Skeletal muscle cell (primary cell): ENCODE results near the gene PANX1.

Experiments
- DNase-seq: peaks from one replicate; pipeline ENCODE4 v3.0.0-alpha.2; 2010; ENCODE audit warnings: low read depth
- H3K4me3 ChIP-seq: 2 replicates; pipeline ENCODE4 v1.5.1; 2011; ENCODE audit warnings: low read depth, mild to moderate bottlenecking, control low read depth, low read length, moderate library complexity

PANX1 gene

DNA sequence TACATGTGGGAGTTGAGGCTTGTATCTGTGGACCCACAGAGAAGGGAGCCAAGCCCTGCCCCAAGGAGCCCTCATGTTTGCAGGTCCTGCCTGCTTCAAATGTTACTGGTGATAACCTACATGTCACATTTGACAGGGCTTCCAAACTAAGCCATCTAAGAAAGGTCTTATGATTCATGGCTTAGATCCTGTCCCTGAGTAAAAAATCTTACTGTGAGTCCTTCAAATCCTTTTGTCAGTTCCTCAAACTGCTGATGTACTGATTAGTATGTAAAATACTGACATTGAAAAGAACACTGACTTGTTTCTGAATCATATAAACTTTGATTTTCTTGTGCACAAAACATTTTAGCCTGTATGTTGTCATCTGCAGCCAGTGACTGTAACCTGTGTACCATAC is 1.0 kb upstream of the PANX1 start:
- DNase-seq: no peak
- peak overlapping the region; percentile 72 for H3K4me3 ChIP-seq

DNA sequence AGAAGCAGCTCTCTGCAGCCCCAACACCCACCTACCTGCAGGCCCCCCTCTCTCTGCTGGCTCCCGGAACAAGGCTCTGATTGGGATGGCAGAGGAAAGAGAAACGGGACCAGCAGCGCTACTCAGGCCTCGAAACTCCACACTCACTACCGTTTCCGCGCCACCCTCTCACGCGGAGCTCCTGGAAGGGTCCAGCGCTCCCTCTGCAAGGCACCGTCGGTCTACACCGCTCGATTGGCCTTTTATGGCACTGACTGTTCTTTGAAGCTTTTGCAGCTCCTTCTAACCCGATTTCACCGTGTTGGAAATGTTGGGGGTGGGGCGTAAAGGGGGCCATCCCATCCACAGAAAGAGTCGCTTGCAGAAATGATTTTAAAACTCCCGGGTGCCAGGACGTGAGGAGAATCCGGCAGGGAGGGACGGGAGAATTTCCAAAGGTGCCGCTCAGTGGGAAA is 323 bp upstream of the PANX1 start:
- H3K4me3 ChIP-seq: peak overlapping the region; percentile 72
- no peak for DNase-seq

DNA sequence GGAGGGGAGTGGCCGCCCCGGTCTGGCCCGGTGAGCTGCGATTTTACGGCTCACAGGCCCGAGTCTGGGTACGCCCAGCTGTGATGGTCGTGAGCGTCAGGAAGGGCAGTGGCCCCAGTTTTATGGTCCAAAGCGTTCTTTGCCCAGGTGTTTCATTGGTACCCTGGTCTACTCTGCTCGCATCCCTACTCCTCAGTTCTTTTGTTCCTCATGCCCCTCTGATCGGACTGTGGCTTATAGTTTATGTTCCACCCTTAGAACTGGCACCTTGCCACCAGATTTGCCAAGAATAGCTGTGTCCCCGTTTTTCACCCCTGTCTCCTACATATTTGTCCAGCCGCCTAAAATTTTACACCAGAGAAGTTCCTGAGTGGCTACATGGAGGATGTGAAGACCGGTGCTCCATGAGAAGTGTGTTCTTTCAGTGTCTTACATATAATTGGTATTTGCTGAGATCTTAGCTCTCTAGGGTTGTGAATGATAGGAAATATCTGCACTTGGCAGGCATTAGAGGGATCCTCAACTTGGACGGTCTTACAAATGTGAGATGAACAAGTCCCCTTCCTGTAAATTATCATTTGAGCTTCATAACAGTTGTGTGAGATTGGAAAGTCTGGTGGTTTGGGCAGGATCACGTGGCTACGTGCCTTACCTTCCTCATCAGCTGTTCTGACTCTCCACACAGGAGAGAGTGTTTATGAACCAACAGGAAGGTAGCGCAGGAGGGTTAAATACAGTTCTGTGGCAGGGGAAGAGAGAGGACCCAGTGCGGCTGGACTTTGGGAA is 1.1 kb downstream of the PANX1 start:
- no peak for DNase-seq
- peak overlapping the region; percentile 72 for H3K4me3 ChIP-seq

DNA sequence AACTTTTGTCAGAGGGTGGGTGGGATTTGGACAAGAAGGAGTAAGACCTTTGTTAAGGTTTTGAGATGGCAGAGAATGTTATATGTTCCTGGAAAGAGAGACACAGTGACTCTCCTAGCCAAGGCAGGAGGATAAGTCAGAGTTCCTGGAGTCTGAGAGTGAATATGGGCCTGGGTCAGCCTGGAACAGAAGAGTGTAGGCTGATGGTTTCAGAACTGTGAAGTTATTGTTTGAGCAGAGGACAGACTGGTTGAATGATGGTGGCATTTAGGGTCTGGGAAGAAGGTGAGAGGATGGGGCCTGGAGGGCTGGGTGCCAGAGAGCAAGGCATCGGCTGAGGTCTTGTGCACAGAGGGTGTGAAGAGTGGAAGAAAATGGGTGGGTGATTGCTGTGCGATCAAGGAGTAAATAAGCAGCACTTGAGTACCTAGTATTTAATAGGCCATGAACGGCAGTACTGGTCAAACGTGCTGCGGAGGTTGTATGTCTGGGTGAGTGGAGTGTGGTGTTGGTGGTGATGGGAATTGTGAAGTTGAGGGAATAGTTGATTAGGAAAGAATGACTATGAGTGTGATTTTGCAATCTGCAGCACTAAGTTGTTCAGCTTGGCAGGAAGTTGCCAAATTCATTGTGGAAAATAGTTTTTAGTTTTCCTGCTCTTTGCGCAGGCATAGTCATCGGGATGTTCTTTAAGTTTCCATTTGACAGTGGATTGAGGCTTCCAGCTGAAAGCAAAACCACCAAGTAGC is 1.8 kb downstream of the PANX1 start:
- peak; percentile 85 for DNase-seq
- peak overlapping the region; percentile 72 for H3K4me3 ChIP-seq

DNA sequence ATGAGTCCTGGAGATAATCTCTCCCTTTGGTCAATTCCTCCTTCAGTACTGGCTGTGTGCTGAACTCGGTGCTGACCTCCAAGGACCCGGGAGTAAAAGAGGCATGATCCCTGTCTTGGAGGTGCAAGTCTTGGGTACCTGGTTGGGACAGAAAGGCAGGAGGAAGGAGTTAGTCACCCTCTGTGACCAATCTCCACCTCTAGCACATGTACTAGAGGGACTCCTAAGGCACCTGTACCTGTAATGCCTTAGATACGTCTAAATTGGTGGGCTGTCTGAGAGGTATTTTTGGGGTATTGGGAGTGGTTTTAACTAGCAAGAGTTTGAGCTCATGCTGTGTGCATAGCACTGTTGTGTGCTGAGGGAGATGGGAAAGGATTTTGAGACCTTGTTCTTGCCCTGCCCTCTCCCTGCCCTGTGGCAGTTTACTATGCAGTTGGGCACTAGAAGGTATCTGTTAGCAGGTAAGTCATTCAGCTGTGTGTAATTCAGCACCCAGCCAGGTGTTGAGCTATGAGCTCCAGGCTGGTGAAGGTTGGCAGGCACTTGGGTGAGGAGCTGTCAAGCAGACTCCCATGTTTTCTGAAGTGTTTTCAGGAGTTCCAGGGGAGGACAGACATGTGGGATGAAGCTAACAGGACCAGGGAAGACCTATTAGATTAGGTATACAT is 2.5 kb downstream of the PANX1 start:
- DNase-seq: no peak
- peak overlapping the region; percentile 72 for H3K4me3 ChIP-seq

DNA sequence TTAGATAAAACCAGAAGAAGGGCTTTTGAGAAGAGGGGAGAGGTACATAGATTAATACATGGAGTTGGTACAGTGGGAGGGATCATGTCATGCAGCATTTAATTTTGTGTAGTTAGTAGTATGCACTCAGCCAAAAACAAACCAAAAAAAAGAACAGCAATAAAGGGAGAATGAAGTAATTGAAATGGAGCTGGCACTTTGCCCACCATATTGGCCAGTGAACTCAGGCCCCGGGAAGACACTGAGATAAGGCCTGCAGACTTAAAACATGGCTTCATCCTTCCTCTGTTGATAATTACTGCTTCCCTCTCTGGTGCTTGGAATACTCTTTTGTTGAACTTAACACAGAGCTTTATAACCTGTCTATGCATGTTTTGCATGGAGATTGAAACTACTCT is 3.1 kb downstream of the PANX1 start:
- peak overlapping the region; percentile 72 for H3K4me3 ChIP-seq
- DNase-seq: no peak

DNA sequence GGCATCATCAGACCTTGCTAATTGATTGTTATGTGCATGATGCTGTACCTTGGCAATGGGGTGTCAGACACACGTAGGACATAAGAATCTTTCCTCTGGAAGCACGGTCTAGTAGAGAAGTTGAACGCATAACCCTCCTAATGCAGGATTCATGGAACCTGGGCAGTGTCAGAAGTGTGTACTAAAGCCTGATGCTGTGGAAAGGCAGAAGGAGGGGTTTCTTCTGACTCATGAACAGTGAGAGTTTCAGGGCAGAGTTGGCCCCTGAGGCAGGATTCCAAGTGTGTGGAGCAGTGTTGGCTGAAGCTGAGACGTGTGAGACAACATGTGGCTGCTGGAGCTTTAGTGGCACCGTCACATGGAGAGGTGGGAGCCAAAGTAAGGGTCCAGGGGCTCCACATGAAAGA is 3.5 kb downstream of the PANX1 start:
- peak overlapping the region; percentile 10 for H3K4me3 ChIP-seq
- DNase-seq: peak; percentile 78

DNA sequence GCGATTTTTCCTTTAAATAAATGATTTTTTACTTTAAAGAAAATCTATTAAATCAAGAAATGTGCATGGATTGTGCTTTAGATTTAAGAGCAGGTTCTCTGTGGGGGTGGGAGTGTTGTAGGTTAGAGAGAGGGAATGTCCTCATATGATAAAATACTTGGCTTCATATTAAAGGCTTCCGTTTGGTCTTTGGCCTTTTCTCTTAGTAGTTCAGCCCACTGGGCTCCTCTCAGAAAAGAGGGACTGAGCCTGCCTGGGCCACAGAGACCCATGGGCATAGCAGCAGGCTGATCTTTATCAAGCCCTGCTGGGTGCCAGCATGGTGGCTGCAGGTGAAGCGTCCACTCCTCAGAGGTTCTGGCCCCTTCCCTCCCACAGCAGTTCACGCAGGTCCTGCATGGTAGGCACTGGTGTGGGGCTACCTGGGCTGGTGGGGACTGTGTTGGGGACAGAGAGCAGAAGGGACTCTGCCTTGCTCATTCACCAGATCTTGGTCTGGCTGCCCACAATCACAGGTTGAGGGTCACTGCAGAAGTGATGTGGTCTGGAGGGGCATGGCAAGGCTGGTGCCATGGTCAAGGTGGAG is 4.3 kb downstream of the PANX1 start:
- DNase-seq: no peak
- no peak overlapping the region for H3K4me3 ChIP-seq

DNA sequence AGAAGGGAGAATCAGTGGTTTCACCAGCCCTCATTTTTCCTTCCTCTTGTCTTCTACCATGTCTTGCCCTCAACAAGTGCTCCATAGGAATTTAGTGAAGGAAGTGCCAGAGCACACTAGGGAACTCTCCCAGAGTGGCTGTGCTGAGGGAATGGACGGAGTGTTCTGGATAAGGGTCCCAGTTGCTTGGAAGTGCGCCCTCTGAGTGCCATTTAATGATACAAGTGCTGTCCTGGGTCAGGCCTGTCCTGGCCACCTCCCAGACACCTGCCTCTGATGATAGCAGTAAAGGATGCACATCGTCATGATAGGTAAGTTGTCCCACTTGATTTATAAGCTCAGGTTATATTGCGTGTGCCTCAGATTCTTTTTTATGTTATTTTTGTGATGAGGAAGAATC is 5.1 kb downstream of the PANX1 start:
- DNase-seq: no peak
- no peak overlapping the region for H3K4me3 ChIP-seq

DNA sequence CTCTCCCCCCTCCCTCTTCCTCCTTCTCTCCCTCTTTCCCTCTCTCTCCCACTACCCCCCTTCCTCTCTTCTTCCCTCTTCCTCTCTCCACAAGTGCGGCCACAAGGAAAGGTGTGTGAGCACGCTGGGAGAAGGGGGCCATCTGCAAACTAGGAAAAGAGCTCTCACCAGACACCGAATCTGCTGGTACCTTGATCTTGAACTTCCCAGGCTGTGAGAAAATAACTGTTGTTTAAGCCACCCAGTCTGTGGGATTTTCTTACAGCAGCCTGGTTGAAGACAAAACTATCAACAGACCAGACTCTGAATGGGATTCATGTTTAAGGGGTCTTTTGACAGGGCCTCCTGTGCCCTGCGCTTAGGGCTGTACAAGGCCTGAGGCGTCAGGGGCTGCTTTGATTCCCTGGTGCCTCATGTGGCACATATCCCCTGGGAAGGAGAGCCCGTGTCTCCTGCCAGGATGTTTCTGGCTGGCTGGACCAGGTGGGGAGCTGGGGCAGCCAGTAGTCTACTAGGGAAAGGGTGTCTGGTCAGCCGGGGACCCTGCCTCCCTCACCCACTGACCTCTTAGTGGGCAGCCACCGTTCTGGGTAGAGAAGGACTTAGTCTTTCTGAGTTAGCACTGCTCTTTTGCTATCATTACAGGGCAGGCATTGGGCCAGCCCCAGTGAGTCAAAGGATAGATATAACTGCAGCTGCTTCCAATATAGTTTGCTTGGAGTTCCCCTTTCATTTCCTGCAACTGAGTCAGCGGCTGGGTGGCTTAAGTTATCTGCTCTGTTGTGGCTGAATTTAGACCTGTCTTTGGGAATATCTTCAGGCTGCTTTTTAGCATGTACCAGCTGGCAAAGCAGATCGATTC is 6.2 kb downstream of the PANX1 start:
- peak overlapping the region; percentile 20 for H3K4me3 ChIP-seq
- DNase-seq: peak; percentile 73

DNA sequence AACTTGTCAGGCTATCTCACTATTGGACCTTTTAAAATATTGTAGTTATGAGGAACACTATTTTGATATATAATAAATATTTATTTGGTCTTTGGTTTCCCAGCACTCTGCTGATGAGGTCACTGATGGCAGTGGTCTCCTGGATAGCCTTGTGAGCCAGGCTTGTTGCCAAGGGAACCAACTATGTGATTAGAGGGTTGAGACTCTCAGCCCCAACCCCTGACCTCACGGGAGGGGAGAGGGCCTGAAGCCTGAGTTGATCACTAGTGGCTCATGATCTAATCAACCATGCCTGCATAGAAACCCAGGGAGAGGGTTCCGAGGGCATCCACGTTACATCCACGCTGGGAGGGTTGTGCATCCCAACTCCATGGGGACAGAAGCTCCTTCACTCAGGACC is 10.8 kb downstream of the PANX1 start:
- H3K4me3 ChIP-seq: no peak overlapping the region
- DNase-seq: no peak

DNA sequence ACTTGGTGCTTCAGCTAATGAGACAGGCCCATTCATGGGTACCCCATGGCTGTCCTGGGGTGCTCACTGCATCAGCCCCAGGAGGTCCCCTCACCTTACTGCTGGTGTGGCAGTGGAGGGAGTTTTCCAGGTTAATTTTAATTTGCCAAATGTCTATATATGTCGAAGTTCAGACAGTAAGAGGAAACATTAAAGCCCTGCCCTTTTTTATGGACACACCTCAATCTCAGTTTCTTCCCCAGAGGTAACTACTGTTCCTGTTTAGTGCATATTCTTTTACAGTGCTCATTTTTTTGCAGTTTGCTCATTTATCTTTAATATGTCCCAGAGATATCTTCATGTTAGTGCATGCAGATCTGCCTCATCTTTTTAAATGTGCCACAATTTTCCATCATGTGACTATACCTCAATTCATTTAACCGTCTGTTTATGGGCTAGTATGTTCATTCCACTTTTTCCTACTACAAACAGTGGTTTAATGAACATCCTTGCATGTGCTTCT is 11.6 kb downstream of the PANX1 start:
- no peak for DNase-seq
- H3K4me3 ChIP-seq: no peak overlapping the region

DNA sequence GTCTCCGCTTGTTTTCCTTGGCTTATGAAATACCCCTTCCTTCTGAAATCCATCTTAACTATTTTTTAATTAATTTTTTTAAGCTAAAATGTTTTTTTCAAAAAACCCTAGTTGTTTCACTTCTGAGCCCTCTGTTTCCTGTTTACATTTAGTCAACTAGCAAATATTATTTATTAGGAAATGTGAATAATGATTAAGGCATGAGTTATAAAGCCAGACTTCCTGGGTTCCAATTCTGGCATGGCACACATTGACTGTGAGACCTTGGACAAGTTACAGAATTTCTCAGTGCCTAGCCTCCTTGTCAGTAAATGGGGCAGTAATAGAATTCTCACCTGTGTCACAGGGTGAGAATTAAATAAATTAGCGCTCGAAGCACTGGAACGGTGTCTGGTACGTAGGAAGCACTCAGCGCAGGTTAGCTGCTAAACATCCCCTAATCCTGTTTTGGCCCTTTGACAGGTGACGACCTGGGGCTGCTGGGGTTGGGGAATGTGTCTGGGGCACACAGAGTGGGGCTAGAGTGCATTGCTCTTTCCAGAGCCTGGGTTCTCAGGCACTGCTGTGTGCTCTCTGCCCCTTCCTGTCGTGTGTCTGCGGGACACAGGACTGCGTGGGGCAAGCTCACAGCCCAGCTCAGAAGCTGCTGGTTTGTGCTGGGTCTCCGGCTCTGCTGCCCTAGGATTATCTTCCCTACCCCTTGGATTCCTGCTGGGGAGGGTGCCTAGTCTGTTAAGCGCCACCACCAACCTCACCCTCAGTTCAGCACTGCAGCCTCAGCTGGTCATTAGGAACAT is 13.1 kb downstream of the PANX1 start:
- no peak for DNase-seq
- no peak overlapping the region for H3K4me3 ChIP-seq

DNA sequence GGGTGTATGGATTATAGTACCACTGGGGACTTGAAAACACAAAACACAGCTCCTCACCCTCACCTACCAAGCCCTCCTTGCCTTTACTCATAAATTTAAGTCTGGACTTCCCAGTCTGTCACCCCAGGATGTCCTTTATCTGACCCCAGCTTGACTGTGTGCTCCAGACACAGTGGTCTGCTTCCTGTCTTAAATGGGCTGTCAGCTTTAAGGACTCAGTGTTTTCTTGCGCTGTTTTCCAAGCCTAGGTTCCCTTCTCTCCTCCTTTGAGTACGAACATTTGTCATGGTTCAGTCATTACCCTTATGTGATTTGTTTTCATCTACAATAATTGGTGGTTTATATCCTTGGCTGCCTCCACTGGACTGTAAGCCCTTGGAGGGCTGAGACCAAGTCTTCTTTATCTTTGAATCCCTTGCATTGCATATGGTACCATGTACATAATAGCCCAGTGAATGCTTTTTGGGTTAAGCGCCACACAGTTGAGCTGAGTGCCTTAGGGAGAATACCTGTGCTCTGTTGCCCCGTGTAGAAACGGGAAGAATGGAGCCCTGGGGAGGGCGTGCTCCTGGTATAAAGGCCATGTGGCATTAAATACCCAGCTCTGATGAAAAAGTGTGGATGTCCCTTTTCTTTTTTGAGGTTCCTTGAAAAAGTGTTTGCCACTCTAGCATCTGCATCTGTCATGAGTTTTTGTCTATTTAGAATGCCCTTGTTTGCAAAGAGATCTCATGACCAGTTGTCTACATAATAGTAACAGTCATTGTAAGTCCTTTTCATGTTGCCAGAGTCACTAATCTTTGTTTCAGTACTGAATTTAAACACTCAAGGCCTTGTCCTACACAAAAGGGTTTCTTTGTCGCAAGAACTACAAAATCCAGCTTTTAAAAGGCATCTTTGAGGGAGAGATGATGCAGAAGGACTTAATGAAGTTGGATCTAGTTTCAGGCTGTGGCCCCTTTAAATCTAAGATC is 14.0 kb downstream of the PANX1 start:
- no peak for DNase-seq
- no peak overlapping the region for H3K4me3 ChIP-seq

DNA sequence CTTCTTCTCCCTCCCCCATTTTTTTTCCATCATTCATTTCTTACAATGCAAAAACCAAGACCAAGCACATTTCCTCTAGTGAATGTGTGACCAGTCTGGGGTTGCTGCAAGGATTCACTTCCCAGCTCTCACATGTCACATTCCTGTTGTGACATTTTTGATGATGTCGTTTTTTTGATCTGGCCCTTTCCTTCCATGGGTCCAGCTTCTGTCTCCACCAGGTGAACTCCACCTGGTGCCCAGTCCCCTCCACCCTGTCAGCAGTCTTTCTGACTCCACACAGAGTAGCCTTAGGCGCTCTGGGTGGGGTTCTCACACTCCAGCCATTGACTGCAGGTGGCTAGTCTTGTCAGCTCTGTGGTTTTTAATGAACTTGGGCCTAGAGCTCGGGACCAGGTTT is 15.6 kb downstream of the PANX1 start:
- H3K4me3 ChIP-seq: no peak overlapping the region
- no peak for DNase-seq

DNA sequence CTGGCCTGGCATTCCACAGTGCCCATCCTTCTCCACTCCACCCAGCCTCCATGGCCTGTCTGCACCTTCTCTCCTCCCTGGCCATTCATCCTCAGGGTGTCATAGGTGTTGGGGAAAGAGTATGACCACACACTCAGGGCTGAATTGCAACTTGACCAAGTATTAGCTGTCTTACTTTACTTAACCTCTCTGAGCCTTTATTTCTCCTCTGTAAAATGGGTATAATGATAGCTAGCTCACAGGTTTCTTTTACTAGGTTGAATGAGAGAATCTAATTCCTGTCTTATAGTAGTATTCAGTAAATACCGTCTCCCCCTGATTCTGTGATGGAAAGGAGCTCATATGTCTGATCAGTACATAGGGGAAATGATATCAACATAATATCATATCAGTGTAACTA is 16.0 kb downstream of the PANX1 start:
- no peak for DNase-seq
- H3K4me3 ChIP-seq: no peak overlapping the region

DNA sequence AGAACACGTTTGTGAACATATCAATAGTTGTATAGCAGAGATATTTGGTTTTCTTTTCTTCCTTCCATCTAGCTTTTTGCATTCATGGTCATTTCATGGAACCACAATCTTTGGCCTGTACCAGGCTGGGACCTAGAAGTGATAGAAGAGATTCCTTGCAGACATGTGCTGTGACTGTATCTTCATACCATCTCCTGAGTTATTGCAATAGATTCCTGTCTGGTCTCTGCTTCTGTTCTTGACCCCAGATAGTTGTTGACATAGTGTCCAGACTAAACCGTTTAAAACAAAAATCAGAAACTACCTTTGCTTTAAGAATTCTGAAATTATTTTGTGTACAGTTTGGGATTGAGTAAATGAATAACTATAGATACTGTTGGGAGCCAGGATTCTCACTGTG is 16.8 kb downstream of the PANX1 start:
- no peak overlapping the region for H3K4me3 ChIP-seq
- DNase-seq: no peak
